GM11168 (cell line): ENCODE results near the gene ZAR1L.

Experiments used
- in situ Hi-C: fragments of 300-500 bp; cut with MboI; formaldehyde crosslinking; loops from one replicate; pipeline ENCODE4 v1.12.0; 2022; ENCODE audit warnings: low sequenced_read_pairs; ENCODE audit not compliant: unreplicated experiment

Gene ZAR1L

DNA sequence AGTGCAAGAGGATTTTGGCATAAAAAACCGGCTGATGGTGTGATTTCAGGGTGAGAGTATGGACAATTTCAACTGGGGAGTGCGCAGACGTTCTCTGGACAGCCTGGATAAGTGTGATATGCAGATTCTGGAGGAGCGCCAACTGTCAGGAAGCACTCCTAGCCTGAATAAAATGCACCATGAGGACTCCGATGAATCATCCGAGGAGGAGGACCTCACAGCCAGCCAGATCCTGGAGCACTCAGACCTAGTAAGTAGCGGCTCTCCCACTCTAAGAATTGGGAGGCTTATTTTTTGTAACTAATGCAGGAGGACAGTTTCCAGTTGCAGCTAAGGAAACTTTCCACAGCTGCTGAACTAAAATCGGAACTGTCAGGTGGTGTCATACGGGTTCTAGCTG is 53.6 kb downstream of the ZAR1L start:
- in situ Hi-C loops = no loop called here

- in situ Hi-C loops = no loop called here
Measured at GRCh38 chr13:32259116-32259515, 56.0 kb downstream of the ZAR1L start.

DNA sequence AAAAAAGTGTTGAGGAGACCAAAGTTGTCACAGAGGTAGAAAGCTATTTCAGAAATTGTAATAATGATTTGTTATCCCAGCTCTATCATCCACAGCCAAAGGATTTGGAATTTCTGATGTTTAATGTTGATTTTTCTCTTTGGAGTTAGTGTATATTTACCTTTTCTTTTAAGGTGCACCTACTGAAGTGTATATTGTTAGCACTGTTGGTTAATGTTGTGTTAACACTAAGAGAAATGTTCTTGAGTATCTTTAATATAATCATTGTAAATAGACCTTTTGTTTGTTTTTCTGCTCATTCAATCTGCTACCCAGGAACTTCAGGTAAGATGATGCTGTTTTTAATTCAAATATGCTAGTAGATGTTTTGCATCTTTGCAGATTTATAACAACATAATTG is 57.5 kb downstream of the ZAR1L start:
- in situ Hi-C loops = no loop called here

- in situ Hi-C loops = no loop called here
Measured at GRCh38 chr13:32256243-32256642, 58.9 kb downstream of the ZAR1L start.

GRCh38 chr13:32255724-32256109 is 59.4 kb downstream of the ZAR1L start:
- in situ Hi-C loops = no loop called here

GRCh38 chr13:32254916-32255723 is 60.0 kb downstream of the ZAR1L start:
- in situ Hi-C loops = no loop called here

- in situ Hi-C loops = no loop called here
Measured at GRCh38 chr13:32254416-32254815, 60.7 kb downstream of the ZAR1L start.

GRCh38 chr13:32253911-32254399 is 61.2 kb downstream of the ZAR1L start:
- in situ Hi-C loops = no loop called here
